MCF 10A (cell line): ENCODE data around the gene BAIAP2L1. TPM values are rescaled to one million over a fixed set of nuclear protein-coding genes. Genes with fewer than 3 reads are reported as not detected.

ENCODE experiments used
- BruUV-seq: library from RNA; stranded (reverse); fragments of 400-500 nt; replicated peaks from 2 replicates; lab custom pipeline; 2021; lab: Mats Ljungman, UMichigan
- CTCF ChIA-PET: fragments of 300-600 bp; sonication (Branson Sonifier 250); formaldehyde crosslinking; extraction: SDS; loops from one replicate; lab custom pipeline; 2021; ENCODE audit warnings: antibody characterized with exemption, inconsistent platforms; lab: Yijun Ruan, JAX
- POLR2A ChIA-PET: fragments of 300-600, 350-650 bp; sonication (Branson Sonifier 250); formaldehyde crosslinking; extraction: SDS; loops from one replicate; lab custom pipeline; 2020; ENCODE audit warnings: antibody characterized with exemption, inconsistent platforms; lab: Yijun Ruan, JAX
- DNase-seq: peaks from one replicate; pipeline ENCODE4 v3.0.0-alpha.2; 2018; ENCODE audit not compliant: unreplicated experiment
- H3K27ac Mint-ChIP-seq: one replicate; pipeline ENCODE4 v1.8.0; 2022; ENCODE audit warnings: mild to moderate bottlenecking, low read depth, mixed read lengths; ENCODE audit not compliant: unreplicated experiment
- H3K27me3 Mint-ChIP-seq: one replicate; pipeline ENCODE4 v1.8.0; 2022; ENCODE audit warnings: mixed read lengths; ENCODE audit not compliant: insufficient read depth, unreplicated experiment
- H3K36me3 Mint-ChIP-seq: one replicate; pipeline ENCODE4 v1.8.0; 2022; ENCODE audit warnings: mild to moderate bottlenecking, moderate library complexity, mixed read lengths; ENCODE audit not compliant: insufficient read depth, unreplicated experiment
- H3K4me1 Mint-ChIP-seq: one replicate; pipeline ENCODE4 v1.8.0; 2022; ENCODE audit warnings: mixed read lengths; ENCODE audit not compliant: insufficient read depth, unreplicated experiment
- H3K4me3 Mint-ChIP-seq: one replicate; pipeline ENCODE4 v1.8.0; 2022; ENCODE audit warnings: mild to moderate bottlenecking, moderate library complexity, mixed read lengths; ENCODE audit not compliant: unreplicated experiment
- H3K9me3 Mint-ChIP-seq: one replicate; pipeline ENCODE4 v1.8.0; 2022; ENCODE audit warnings: mixed read lengths; ENCODE audit not compliant: unreplicated experiment
- intact Hi-C: fragments of 100-400 bp; cut with micrococcal nuclease; formaldehyde crosslinking; loops from 2 replicates; pipeline ENCODE4 v1.14.1; 2022
- total RNA-seq: library from RNA; stranded (reverse); gene quantifications from 2 replicates; pipeline ENCODE4 v1.2.3, GENCODE V29; 2022
- TF ChIP-seq, protein P1 (sequence below): fragments of 200-600 bp; IDR thresholded peaks from one replicate; pipeline ENCODE4 v1.8.0; 2022; ENCODE audit warnings: antibody characterized with exemption, mild to moderate bottlenecking; ENCODE audit not compliant: unreplicated experiment

BAIAP2L1 gene
- total RNA-seq, 1 experiment from 2014 or later: 60.2 TPM

DNA sequence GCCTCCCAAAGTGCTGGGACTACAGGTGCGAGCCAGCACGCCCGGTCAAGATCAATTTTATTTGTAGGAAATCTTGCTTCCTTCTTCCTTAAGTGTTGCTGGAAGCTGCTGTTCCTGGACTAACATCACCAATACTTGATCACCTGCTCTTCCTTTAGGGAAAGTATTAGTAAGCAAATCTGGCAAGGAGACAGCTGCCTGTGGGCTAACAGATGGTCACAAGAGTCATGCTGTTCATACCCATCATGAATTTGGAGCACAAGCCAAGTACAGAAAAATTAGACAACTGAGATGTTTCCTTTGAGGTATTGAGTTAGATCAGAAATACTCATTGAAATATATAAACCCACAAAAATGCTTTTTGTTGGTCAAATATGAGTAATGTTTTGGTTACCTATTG, 27.9 kb downstream of the BAIAP2L1 start:
- no TSS peak for BruUV-seq
- H3K27ac Mint-ChIP-seq: peak overlapping the region; percentile 79
- intact Hi-C loops: loop anchor here (2.0 kb wide), 1 partner anchor 26 kb away; no protein-coding TSS in a partner anchor

GRCh38 chr7:98369726-98370125, 31.2 kb downstream of the BAIAP2L1 start:
- DNase-seq: peak; percentile 33
- peaks cover 36% of the 10 kb centered on the region for H3K4me1 Mint-ChIP-seq
- intact Hi-C loops: no loop called here
- H3K9me3 Mint-ChIP-seq: no peaks in the 10 kb centered on the region
- POLR2A ChIA-PET: interaction anchor here (1.2 to 2.2 kb wide), 2 partner anchors 9 to 15 kb away, joined by 8 to 17 read pairs; no protein-coding TSS in a partner anchor
- H3K27me3 Mint-ChIP-seq: no peaks in the 10 kb centered on the region
- H3K4me3 Mint-ChIP-seq: no peak overlapping the region
- peaks cover 12% of the 10 kb centered on the region for H3K36me3 Mint-ChIP-seq
- BruUV-seq: no TSS peak
- CTCF ChIA-PET: interaction anchor here (0.6 to 1.1 kb wide), 4 partner anchors 8 to 33 kb away, joined by 3 to 4 read pairs (median 4); no protein-coding TSS in a partner anchor
- no peak overlapping the region for H3K27ac Mint-ChIP-seq
- TF ChIP-seq, protein P1, sequence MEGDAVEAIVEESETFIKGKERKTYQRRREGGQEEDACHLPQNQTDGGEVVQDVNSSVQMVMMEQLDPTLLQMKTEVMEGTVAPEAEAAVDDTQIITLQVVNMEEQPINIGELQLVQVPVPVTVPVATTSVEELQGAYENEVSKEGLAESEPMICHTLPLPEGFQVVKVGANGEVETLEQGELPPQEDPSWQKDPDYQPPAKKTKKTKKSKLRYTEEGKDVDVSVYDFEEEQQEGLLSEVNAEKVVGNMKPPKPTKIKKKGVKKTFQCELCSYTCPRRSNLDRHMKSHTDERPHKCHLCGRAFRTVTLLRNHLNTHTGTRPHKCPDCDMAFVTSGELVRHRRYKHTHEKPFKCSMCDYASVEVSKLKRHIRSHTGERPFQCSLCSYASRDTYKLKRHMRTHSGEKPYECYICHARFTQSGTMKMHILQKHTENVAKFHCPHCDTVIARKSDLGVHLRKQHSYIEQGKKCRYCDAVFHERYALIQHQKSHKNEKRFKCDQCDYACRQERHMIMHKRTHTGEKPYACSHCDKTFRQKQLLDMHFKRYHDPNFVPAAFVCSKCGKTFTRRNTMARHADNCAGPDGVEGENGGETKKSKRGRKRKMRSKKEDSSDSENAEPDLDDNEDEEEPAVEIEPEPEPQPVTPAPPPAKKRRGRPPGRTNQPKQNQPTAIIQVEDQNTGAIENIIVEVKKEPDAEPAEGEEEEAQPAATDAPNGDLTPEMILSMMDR: no peak

More for the DNA sequence above, 27.9 kb downstream of the BAIAP2L1 start:
- Mint-ChIP-seq H3K36me3 (peaks cover 15% of the 10 kb centered on the region), H3K9me3 (no peaks in the 10 kb centered on the region), H3K4me1 (peaks cover 19% of the 10 kb centered on the region), H3K4me3 (peak overlapping the region; percentile 19), H3K27me3 (no peaks in the 10 kb centered on the region)
- TF ChIP-seq, protein P1: no peak
- ChIA-PET POLR2A (interaction anchor here (0.6 to 3.6 kb wide), 12 partner anchors 13 to 93 kb away, joined by 3 to 24 read pairs (median 4); partner anchors contain the start of gene BAIAP2L1), CTCF (interaction anchor here (0.5 to 1.8 kb wide), 8 partner anchors 11 to 71 kb away, joined by 3 to 8 read pairs (median 4); no protein-coding TSS in a partner anchor)
- peak; percentile 84 for DNase-seq

GRCh38 chr7:98368716-98369115, 32.2 kb downstream of the BAIAP2L1 start:
- H3K27ac Mint-ChIP-seq: no peak overlapping the region
- peaks cover 36% of the 10 kb centered on the region for H3K4me1 Mint-ChIP-seq
- no peak overlapping the region for H3K4me3 Mint-ChIP-seq
- H3K9me3 Mint-ChIP-seq: no peaks in the 10 kb centered on the region
- ChIA-PET CTCF (interaction anchor here (0.7 to 1.1 kb wide), 5 partner anchors 11 to 468 kb away, joined by 3 to 5 read pairs (median 3); no protein-coding TSS in a partner anchor), POLR2A (interaction anchor here (1.2 kb wide), 2 partner anchors 8 to 11 kb away, joined by 5 to 8 read pairs; no protein-coding TSS in a partner anchor)
- BruUV-seq: no TSS peak
- no peak for DNase-seq
- H3K36me3 Mint-ChIP-seq: peaks cover 20% of the 10 kb centered on the region
- intact Hi-C loops: no loop called here
- H3K27me3 Mint-ChIP-seq: no peaks in the 10 kb centered on the region
- TF ChIP-seq, protein P1: no peak

DNA sequence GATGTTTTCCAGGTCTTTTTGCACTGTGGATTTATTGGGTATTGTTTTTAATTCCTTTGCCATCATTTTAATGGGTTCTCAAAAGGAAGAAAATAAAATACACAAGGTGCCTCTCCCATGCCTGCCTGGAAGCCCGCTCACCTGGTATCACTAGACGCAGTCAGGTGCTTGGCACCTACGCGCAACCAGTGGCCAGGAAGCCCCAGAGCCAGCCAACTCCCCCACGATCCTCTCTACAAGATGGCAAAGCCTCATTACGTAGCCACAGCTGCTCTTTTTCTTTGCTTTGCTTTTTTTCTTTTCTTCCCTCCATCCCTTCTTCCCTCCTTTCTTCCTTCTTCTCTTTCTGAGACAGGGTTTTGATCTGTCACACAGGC, 34.3 kb downstream of the BAIAP2L1 start:
- no peak overlapping the region for H3K27ac Mint-ChIP-seq
- no peak for DNase-seq
- intact Hi-C loops: no loop called here
- ChIA-PET CTCF (no interaction called here), POLR2A (no interaction called here)
- no TSS peak for BruUV-seq
- TF ChIP-seq, protein P1: no peak
- H3K9me3 Mint-ChIP-seq: no peaks in the 10 kb centered on the region
- no peak overlapping the region for H3K4me3 Mint-ChIP-seq
- peaks cover 25% of the 10 kb centered on the region for H3K4me1 Mint-ChIP-seq
- H3K36me3 Mint-ChIP-seq: peaks cover 21% of the 10 kb centered on the region
- no peaks in the 10 kb centered on the region for H3K27me3 Mint-ChIP-seq
